Effector memory CD8-positive, alpha-beta T cell (primary cell): ENCODE data around the gene OR6B2.

Experiments
- ATAC-seq: fragments of 150-1000 bp; cut with Tn5 transposase; replicated peaks from 2 replicates; pipeline ENCODE4 v1.10.0; 2021; ENCODE audit warnings: mild to moderate bottlenecking, moderate library complexity
- DNase-seq, 3 experiments: peaks; one replicate each; pipeline ENCODE4 v3.0.0; 2021
- H3K27ac Mint-ChIP-seq, 2 donors: one replicate each; pipeline ENCODE4 v1.8.0; 2022; ENCODE audit warnings: mild to moderate bottlenecking in 2 of 2, mixed read lengths in 2 of 2, moderate library complexity in 2 of 2
- H3K27me3 Mint-ChIP-seq, 2 donors: one replicate each; pipeline ENCODE4 v1.8.0; 2022; ENCODE audit warnings: mixed read lengths in 2 of 2
- H3K36me3 Mint-ChIP-seq: one replicate; pipeline ENCODE4 v1.8.0; 2022; ENCODE audit warnings: mild to moderate bottlenecking, moderate library complexity, mixed read lengths; ENCODE audit not compliant: insufficient read depth
- H3K4me1 Mint-ChIP-seq, 2 donors: one replicate each; pipeline ENCODE4 v1.8.0; 2022; ENCODE audit warnings: low read depth in 2 of 2, mixed read lengths in 2 of 2
- H3K4me3 Mint-ChIP-seq, 2 donors: one replicate each; pipeline ENCODE4 v1.8.0; 2022; ENCODE audit warnings: mild to moderate bottlenecking in 2 of 2, mixed read lengths in 2 of 2, moderate library complexity in 2 of 2
- H3K9me3 Mint-ChIP-seq, 2 donors: one replicate each; pipeline ENCODE4 v1.8.0; 2022; ENCODE audit warnings: mixed read lengths in 2 of 2

The OR6B2 gene

DNA sequence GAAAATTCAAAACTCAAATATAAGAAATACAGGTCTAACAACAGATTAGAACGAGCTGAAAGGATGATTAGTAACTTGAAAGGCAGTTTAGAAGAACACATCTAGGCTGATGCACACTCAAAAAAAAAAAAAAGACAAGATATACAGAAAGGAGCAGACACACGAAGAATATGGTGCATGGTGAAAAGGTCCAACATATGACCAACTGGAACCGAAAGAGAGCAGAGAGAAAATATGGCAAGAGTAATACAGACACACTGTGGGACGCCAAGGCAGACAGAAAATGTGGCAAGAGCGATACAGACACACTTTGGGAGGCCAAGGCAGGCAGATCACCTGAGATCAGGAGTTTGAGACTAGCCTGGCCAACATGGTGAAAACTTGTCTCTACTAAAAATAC lies 44.9 kb downstream of the OR6B2 start:
- no peaks in the 10 kb centered on the region for H3K27me3 Mint-ChIP-seq
- H3K9me3 Mint-ChIP-seq: no peaks in the 10 kb centered on the region
- ATAC-seq (no peak), DNase-seq (no peak)
- H3K27ac Mint-ChIP-seq: no peak overlapping the region
- peaks cover 59% of the 10 kb centered on the region for H3K36me3 Mint-ChIP-seq
- peaks cover 4 to 15% of the 10 kb centered on the region in 2 donors for H3K4me1 Mint-ChIP-seq
- no peak overlapping the region for H3K4me3 Mint-ChIP-seq

DNA sequence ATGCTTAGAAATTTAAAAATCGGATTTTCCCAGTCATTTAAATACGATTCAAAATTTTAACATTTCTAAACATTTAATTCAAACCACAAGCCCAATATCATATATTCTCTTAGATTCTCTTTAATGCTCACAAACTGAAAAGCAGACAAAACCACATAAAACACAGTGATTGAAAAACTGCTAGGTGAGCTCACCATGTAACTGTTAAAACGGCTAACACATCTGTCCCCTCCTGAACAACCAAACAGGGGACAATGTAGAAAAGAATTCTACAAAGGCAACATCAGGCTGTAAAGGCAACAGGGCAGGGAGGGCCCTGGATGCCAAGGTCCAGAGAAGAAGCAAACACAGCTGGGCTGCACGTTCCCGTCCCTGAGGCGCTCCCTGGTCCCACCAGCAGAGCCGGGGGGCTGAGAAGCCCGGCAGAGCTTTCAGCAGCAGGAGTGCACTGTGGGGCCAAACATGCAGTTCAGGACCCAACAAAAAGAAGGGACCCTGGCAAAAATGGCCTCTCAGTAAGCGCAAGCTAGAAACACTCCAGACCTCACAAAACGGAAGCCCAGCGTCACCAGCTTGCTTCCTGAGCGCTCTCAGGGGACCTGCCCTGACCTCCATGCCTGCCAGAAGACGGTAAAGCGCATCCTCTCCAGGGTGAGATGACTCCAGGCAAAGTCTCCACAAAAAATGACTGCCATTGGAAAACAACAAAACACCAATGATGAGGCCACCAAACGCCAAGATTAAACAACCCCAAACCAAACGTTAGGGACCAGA lies 45.6 kb downstream of the OR6B2 start:
- no peak for ATAC-seq
- no peak overlapping the region for H3K27ac Mint-ChIP-seq
- no peaks in the 10 kb centered on the region for H3K27me3 Mint-ChIP-seq
- peaks cover 56% of the 10 kb centered on the region for H3K36me3 Mint-ChIP-seq
- H3K4me3 Mint-ChIP-seq: no peak overlapping the region
- DNase-seq: no peak
- no peaks in the 10 kb centered on the region for H3K9me3 Mint-ChIP-seq
- peaks cover 9 to 18% of the 10 kb centered on the region in 2 donors for H3K4me1 Mint-ChIP-seq

DNA sequence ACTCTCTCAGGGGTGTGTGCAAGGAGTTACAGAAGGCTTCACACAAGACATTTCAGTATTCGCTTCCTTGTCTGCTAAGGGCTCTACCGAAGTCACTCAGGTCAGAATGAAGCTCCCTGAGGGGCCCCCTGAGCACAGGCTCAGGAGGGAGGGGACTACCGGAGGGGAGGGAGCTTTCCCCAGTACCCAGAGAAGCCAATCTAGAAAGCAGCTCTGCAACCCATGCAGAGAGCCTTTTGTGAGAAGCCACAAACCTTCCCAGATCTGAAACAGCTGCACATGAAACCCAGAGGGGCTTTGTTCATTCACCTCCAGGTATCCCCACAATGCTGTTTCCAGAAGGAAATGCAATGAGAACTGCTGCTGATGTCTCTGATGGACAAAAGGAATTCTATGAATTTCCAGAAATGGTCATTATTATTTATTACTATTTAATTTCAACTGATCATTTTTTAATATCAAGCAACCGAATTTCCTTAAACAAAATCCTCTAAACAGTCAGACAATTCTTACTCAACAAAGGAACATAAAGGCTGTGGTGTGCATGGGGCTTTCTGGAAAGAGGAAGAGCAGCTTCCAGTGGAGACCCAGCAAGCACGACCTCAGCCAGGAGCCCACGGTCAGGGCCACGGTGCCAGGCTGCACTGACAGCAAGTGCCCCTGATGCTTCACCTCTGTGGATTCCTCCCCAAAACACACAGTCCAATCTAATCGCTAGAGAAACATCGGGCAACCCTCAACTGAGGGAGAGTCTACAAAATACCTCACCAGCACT lies 47.0 kb downstream of the OR6B2 start:
- H3K9me3 Mint-ChIP-seq: no peaks in the 10 kb centered on the region
- H3K27ac Mint-ChIP-seq: no peak overlapping the region
- peaks cover 46% of the 10 kb centered on the region for H3K36me3 Mint-ChIP-seq
- H3K27me3 Mint-ChIP-seq: no peaks in the 10 kb centered on the region
- peaks cover 10% of the 10 kb centered on the region in 2 donors for H3K4me1 Mint-ChIP-seq
- no peak overlapping the region for H3K4me3 Mint-ChIP-seq
- DNase-seq: no peak
- ATAC-seq: no peak
